Measurements from ENCODE around the gene CDH6.

DNA sequence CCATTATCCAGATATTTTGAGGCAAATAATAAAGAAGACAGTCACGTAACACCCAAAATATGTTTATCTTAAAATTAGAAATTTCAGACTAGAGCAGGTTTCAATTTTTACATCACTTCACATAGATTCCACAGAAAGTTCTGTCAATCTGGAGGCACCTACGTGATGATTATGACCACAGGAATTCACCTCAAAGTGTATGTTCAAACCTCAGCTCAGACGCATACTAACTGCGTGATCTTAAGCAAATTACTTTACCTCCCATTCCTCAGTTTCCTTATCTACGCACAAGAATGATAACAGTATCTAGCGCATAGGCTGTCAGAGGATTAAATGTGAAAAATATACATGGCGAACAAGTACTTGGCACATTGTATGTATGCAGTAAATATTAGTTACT, 5.9 kb upstream of the CDH6 start:
- TF ChIP-seq CTCF (conservative IDR thresholded peaks at IDR 0.05) (no peak), EZH2 (IDR thresholded peaks at IDR 0.05; ENCODE audit: low read depth) (no peak)
